GM21515 (cell line): ENCODE data around the gene NPBWR2.
"Not testable (repeated sequence)": the region's sequence is repeated elsewhere in the genome, so short reads cannot be mapped to it uniquely, and the experiment has no call there.

Source experiments
- ATAC-seq: cut with Tn5 transposase; IDR thresholded peaks from one replicate; pipeline ENCODE4 v1.9.1; 2021; ENCODE audit not compliant: unreplicated experiment

The NPBWR2 gene

GRCh38 chr20:64119681-64120341, 12.4 kb upstream of the NPBWR2 start:
- ATAC-seq = no peak

GRCh38 chr20:64119301-64119680, 11.9 kb upstream of the NPBWR2 start:
- ATAC-seq = no peak

GRCh38 chr20:64117432-64117777, 10.0 kb upstream of the NPBWR2 start:
- ATAC-seq = not testable (repeated sequence)

- no peak for ATAC-seq
Measured at GRCh38 chr20:64116541-64117431, 9.4 kb upstream of the NPBWR2 start.

- no peak for ATAC-seq
Measured at GRCh38 chr20:64116016-64116415, 8.7 kb upstream of the NPBWR2 start.

- no peak for ATAC-seq
Measured at GRCh38 chr20:64115171-64115911, 8.0 kb upstream of the NPBWR2 start.

- no peak for ATAC-seq
Measured at GRCh38 chr20:64114356-64114971, 7.1 kb upstream of the NPBWR2 start.

GRCh38 chr20:64113796-64114355, 6.5 kb upstream of the NPBWR2 start:
- no peak for ATAC-seq

- no peak for ATAC-seq
Measured at GRCh38 chr20:64113444-64113775, 6.0 kb upstream of the NPBWR2 start.

GRCh38 chr20:64112691-64113443, 5.5 kb upstream of the NPBWR2 start:
- ATAC-seq = no peak

GRCh38 chr20:64111841-64112641, 4.7 kb upstream of the NPBWR2 start:
- ATAC-seq = no peak

- ATAC-seq = no peak
Measured at GRCh38 chr20:64110411-64111068, 3.2 kb upstream of the NPBWR2 start.

- ATAC-seq = no peak
Measured at GRCh38 chr20:64109831-64110391, 2.5 kb upstream of the NPBWR2 start.

GRCh38 chr20:64108731-64109681, 1.6 kb upstream of the NPBWR2 start:
- ATAC-seq = no peak

- ATAC-seq = no peak
Measured at GRCh38 chr20:64107736-64108457, 532 bp upstream of the NPBWR2 start.

GRCh38 chr20:64106435-64106961, 867 bp downstream of the NPBWR2 start:
- no peak for ATAC-seq
